ENCODE data around the gene IFI35. TPM values are rescaled to one million over a fixed set of nuclear protein-coding genes. Genes with fewer than 3 reads are reported as not detected.
A peak's percentile ranks its signal among the peaks of the same experiment; 100 is the strongest.

IFI35 gene
- total and polyA plus RNA-seq, 9 of the 15 experiments (the other 6 are each of a cell fraction or from before 2014, with no cell fraction given), result 4.4 to 13.1 (median 10.2) TPM

DNA sequence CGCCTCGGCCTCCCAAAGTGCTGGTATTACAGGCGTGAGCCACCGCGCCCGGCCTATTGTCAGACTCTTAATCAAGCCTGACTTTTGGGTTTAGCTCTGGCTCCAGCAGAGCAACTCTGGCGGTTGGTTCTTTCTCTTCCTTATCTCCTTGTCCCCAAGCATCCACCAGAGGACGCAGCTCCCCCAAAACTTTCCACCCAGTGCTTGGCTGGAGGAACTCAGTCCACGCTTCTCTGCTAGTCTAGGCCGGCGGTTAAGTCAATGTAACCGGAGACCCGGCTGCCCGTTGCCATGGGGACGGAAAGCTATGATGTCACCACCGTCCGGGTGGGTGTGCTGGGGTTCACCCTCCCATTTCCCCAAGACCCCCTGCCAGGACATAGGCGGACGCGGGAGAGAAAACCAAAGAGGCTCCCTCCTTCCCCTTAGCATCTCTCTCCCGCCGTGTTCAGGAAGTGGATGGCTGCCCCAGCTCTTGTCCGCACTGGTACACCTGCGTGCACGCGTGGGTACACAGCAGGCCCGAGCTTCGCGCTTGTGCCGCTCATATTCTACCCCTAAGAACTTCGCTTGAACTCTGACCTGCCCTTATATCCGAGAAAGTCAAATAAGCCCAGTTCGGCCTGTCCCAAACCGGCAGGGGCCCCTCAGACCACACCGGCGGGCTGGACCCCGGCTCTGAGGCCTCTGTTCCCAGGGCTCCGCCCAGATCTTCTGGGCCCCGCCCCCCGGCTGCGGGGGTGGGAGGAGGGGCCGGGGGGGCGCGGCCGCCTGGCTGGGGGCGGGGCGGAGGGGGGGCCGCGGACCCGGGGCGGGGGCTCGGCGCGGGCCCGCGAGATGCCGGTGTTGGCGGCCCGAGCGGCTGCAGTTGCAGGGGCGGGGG, 18.1 kb downstream of the IFI35 start, which contains the start of gene RND2 (continued):
- TF ChIP-seq EWSR1 (IDR thresholded peaks at IDR 0.05; ENCODE audit: borderline replicate concordance, low read depth, partially characterized antibody) (no peak), HMBOX1 (IDR thresholded peaks at IDR 0.05) (peak; percentile 96), PML (IDR thresholded peaks at IDR 0.05; ENCODE audit: low read length) (peak; percentile 36; the same call in 1 of the 2 replicates), ZNF24 (IDR thresholded peaks at IDR 0.05) (peak; percentile 44; the same call in 1 of the 2 replicates), ZNF232 (CRISPR knock-in tag; IDR thresholded peaks at IDR 0.05) (no peak), U2AF1 (optimal IDR thresholded peaks at IDR 0.05; ENCODE audit: low read depth, low read length) (no peak), ZNF699 (CRISPR knock-in tag; IDR thresholded peaks at IDR 0.05; ENCODE audit: insufficient replicate concordance) (no peak), VEZF1 (CRISPR knock-in tag; IDR thresholded peaks at IDR 0.05) (peak; percentile 98), HDAC8 (tag; IDR thresholded peaks at IDR 0.05) (no peak), ZNF76 (CRISPR knock-in tag; IDR thresholded peaks at IDR 0.05; ENCODE audit: borderline replicate concordance) (no peak), KHSRP (IDR thresholded peaks at IDR 0.05) (no peak), BDP1 (IDR thresholded peaks at IDR 0.05; ENCODE audit: insufficient read depth, insufficient read length) (no peak), GABPA (tag; conservative IDR thresholded peaks at IDR 0.05; ENCODE audit: low read depth) (peak; percentile 46), TRIM24 (IDR thresholded peaks at IDR 0.05) (peak in 1 of 2 experiments; percentile 47; a peak in 1 of 4 replicates), ZNF324 (CRISPR knock-in tag; IDR thresholded peaks at IDR 0.05) (no peak), THRAP3 (IDR thresholded peaks at IDR 0.05; ENCODE audit: borderline replicate concordance) (no peak), ARNT (IDR thresholded peaks at IDR 0.05) (peak in 1 of 2 experiments; percentile 74; a peak in 1 of 4 replicates), MAZ (CRISPR knock-in tag; conservative IDR thresholded peaks at IDR 0.05 in 1 of 2, IDR thresholded peaks at IDR 0.05 in 1 of 2) (peak in 1 of 2 experiments; percentile 22; a peak in 1 of 4 replicates), NFRKB (IDR thresholded peaks at IDR 0.05; ENCODE audit: low read depth) (peak; percentile 53; the same call in 1 of the 2 replicates), ARID1B (IDR thresholded peaks at IDR 0.05) (peak; percentile 47; the same call in 1 of the 2 replicates)
- TF ChIP-seq, protein P1, sequence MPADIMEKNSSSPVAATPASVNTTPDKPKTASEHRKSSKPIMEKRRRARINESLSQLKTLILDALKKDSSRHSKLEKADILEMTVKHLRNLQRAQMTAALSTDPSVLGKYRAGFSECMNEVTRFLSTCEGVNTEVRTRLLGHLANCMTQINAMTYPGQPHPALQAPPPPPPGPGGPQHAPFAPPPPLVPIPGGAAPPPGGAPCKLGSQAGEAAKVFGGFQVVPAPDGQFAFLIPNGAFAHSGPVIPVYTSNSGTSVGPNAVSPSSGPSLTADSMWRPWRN (IDR thresholded peaks at IDR 0.05; ENCODE audit: low read depth), result no peak
- TF ChIP-seq, protein P2, sequence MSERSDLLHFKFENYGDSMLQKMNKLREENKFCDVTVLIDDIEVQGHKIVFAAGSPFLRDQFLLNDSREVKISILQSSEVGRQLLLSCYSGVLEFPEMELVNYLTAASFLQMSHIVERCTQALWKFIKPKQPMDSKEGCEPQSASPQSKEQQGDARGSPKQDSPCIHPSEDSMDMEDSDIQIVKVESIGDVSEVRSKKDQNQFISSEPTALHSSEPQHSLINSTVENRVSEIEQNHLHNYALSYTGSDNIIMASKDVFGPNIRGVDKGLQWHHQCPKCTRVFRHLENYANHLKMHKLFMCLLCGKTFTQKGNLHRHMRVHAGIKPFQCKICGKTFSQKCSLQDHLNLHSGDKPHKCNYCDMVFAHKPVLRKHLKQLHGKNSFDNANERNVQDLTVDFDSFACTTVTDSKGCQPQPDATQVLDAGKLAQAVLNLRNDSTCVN (CRISPR knock-in tag; IDR thresholded peaks at IDR 0.05), result 0 out of 2 replicates have a peak, but pooled peaks have one; percentile 21
- TF ChIP-seq, protein P3, sequence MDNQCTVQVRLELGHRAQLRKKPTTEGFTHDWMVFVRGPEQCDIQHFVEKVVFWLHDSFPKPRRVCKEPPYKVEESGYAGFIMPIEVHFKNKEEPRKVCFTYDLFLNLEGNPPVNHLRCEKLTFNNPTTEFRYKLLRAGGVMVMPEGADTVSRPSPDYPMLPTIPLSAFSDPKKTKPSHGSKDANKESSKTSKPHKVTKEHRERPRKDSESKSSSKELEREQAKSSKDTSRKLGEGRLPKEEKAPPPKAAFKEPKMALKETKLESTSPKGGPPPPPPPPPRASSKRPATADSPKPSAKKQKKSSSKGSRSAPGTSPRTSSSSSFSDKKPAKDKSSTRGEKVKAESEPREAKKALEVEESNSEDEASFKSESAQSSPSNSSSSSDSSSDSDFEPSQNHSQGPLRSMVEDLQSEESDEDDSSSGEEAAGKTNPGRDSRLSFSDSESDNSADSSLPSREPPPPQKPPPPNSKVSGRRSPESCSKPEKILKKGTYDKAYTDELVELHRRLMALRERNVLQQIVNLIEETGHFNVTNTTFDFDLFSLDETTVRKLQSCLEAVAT (IDR thresholded peaks at IDR 0.05), result peak in 1 of 2 experiments; percentile 52; a peak in 1 of 4 replicates
